GM19468 (cell line): ENCODE measurements around the gene STAT6.
"Not testable (repeated sequence)": the region's sequence is repeated elsewhere in the genome, so short reads cannot be mapped to it uniquely, and the experiment has no call there.

Experiments
- ATAC-seq: cut with Tn5 transposase; IDR thresholded peaks from one replicate; pipeline ENCODE4 v1.9.1; 2021; ENCODE audit warnings: mild to moderate bottlenecking, moderate library complexity, moderate number of reproducible peaks; ENCODE audit not compliant: unreplicated experiment; ENCODE audit errors: extremely low read depth

Gene STAT6

GRCh38 chr12:57128519-57129247, 17.5 kb upstream of the STAT6 start:
- ATAC-seq = no peak

- ATAC-seq = no peak
Observed at GRCh38 chr12:57127726-57128518, 16.8 kb upstream of the STAT6 start, which contains the start of gene LRP1. Gene LRP1 (plus strand): TSS chr12:57128483. CDS start chr12:57128965, 482 bp downstream.

- peak; percentile 45 for ATAC-seq
Observed at GRCh38 chr12:57127101-57127725, 16.1 kb upstream of the STAT6 start.

DNA sequence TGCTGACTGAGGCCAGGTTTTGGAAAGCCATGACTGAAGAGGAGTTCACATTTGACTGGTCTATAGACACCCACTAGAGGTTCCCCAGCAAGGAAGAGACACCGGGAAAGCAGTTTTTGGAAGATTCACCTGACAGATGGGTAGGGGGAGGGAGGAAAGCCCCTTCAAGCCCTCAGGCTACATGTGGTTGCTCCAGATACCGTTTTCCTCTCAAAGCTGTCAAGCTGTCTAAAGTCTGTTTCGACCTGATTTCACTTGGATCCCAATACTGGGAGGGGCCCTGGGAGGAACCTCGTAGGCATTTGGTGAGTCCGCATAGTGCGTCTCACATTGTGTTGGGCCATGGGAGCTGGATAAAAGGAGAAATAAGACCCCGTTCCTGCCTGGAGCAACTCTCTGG, 15.4 kb upstream of the STAT6 start:
- ATAC-seq = no peak

GRCh38 chr12:57126061-57126460, 14.9 kb upstream of the STAT6 start:
- ATAC-seq = no peak

- no peak for ATAC-seq
Observed at GRCh38 chr12:57124261-57124877, 13.2 kb upstream of the STAT6 start.

DNA sequence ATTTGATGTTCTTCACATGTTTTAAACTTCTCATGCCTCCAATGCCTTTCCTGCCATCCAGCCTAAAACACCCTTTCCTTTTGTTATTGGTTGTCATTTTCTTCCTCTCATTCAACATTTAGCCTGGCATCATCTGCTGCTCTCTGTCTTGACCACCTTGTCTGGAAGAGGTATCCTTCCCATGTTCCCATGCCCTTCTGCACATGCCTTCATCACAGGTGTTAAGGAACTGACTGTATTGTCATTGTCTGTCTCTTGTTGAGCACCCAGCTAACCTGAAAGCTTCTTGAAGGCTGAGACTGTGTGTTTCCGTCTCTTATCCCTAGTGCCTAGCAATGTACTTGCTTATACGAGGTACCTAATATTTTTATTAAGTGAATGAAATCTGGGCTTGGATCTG, 12.7 kb upstream of the STAT6 start:
- no peak for ATAC-seq

GRCh38 chr12:57120718-57121117, 9.6 kb upstream of the STAT6 start:
- not testable (repeated sequence) for ATAC-seq

DNA sequence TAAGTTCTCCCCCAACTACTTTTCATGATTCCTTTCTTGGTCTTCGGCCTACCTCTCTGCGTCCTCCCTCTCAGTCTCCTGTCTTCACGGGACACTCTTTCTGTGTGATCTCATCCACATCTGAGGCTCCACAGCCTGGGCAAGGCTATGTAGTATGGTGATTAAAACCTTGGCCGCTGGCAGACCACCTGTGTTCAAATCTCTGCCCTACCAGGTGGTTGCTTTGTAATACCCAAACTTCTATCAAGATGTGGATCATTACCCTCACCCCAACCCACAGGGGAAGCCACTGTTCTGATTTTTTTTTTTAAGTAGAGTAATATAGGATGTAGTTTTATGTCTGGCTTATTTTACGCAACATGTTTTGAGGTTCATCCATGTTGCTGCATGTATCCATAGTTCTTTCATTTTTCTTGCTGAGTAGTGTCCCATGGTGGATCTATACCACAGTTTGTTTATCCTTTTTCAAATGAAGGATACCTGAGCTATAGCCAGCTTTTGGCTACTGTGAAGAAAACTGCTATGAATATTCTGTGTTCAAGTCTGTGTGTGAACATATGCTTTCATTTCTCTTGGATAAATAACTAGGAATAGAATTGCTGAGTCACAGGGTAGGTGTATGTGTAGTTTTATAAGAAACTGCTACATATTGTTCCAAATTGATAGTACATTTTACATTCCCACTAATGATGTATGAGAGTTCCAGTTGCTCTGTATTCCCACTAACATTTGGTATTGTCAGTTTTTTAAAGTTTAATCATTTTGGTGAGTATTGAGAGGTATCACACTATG, 8.3 kb upstream of the STAT6 start:
- no peak for ATAC-seq

GRCh38 chr12:57118711-57119271, 7.6 kb upstream of the STAT6 start:
- ATAC-seq = no peak

- no peak for ATAC-seq
Observed at GRCh38 chr12:57116580-57117281, 5.6 kb upstream of the STAT6 start.

DNA sequence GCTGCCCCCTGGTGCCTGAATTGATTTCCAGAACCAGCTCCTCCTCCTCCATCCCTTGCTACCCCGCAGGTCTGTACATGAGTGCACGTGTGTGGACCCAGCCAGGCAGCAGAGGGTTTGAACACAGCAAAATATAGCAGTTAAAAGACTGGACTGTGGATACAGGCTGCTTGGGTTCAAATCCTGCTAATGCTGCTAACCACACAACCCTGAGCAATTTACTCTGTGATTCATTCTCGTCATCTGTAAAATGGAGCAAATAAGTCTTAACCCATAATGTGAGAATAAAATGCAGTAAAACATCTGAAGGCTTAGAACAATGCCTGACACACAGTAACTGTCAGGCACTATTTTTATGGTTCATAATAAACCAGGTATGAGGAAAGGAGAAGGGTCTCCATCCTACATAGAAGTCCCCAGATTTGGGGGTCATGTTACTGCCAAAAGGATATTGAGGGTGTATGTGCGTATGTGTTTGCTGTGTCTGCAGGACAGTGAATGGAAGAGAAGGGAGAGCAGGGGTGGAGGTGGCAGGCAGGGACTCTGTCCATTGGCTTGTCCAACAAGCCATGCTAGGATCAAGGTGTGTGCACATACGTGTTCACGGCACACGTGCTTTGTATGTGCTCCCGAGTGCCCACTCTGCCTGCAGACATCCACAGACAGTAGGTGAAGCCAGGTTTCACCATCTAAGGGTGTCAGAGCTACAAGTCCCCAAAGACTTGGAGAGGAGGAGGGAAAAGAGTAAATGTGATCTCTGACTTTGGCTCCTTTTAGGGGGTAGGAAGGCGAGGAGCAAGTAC, 1.5 kb upstream of the STAT6 start:
- no peak for ATAC-seq

DNA sequence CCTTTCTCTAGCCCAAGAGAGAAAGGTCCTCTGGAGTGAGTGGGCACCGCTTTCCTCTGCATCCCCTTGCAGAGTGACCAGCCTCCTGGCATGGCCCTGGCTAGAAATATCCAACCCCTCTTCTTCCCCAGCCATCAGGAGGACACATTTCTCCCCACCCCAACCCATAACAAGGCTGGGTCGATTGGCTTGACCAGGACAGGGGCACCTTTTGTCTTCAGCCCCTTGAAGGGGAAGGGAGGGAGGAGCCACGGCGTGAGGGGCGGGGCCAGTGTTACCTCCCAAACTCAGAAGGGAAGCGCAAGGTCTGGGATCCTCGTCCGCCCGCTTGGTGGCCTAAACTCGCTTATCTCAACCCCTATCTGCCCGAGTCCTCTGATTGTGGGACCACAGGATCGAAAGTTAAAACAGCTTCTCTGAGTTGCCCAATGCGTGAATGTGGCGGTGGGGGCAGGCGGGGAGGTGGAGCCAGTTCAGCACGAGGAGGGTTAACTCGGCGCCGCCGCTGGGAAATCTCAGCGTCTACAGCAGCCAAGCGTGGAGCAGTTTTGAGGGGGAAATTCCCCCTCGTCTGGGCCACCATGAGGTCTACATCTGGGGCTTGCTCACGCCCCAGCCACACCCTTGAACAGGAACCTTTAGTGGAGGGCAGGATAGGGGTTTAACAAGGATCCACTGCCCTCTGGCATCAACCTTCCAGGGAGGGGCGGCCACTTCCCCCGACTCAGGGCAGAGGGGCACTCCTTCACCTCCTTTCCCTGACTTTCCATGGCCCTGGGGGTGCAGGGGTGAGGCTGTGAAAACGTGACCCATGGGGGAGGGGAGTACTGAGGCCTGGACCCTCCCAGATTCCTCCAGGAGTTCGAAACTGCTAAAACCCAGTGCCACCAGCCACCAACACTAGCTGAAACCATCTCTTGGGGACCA, 795 bp downstream of the STAT6 start:
- ATAC-seq = peak; percentile 25

GRCh38 chr12:57109207-57110103, 1.7 kb downstream of the STAT6 start:
- no peak for ATAC-seq

DNA sequence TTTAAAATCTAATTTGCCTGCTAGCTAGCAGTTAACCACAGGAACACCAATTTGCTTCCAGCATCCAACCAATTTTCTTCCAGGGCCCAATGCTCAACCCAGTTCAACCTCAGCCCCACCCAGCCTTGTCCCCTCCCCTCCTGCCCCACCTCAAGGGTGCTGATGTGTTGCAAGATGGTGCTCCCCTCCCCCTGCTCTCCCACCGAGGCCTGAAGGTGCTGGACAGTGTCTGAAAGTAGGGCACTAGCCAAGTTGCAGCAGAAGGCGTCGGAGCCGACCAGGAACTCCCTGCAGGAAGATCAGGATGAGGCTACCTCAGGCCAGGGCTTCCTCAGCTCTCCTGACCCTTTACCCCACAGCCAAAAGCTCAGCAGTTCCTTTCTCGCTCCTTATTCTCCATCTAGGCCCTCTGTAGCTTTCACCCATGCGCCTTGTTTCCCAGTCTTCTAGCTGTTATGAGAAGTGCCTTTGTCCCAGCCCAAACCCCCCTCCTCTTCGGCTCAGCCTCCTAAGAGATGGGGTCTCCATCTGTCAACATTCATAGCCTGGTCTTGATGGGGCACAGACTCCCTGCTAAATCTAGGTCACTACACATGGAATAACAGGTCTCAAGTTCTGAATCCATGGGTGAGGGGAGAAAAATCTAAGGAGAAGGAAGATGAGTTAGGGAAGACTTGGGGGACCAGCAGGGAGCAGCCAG, 3.6 kb downstream of the STAT6 start:
- no peak for ATAC-seq
